ENCODE results near the gene PRH2.

The PRH2 gene

DNA sequence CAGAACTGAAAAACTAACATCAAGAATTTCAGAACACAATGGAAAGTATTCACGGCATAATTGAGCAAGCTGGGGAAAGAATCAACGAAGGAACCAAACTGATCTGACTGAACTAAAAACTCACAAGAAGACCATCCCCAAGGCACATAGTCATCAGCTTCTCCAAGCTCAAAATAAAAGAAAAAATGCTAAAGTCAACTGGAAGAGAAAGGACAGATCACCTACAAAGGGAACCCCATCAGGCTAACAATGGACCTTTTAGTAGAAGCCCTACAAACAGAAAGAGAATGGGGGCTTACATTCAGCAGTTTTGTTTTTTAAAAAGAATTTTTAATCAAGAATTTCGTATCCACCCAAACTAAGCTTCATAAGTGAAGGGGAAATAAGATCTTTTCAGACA, 45.9 kb downstream of the PRH2 start:
- H3K4me3 ChIP-seq (ENCODE audit: insufficient read length, low read depth): no peak overlapping the region
- H3K27me3 ChIP-seq (ENCODE audit: insufficient read depth, insufficient read length): no peaks in the 10 kb centered on the region
- TF ChIP-seq ZNF274 (IDR thresholded peaks at IDR 0.05; ENCODE audit: low read depth, low read length): no peak
- no peak for TF ChIP-seq SUZ12 (IDR thresholded peaks at IDR 0.05; ENCODE audit: extremely low read depth, insufficient read depth, insufficient read length)

DNA sequence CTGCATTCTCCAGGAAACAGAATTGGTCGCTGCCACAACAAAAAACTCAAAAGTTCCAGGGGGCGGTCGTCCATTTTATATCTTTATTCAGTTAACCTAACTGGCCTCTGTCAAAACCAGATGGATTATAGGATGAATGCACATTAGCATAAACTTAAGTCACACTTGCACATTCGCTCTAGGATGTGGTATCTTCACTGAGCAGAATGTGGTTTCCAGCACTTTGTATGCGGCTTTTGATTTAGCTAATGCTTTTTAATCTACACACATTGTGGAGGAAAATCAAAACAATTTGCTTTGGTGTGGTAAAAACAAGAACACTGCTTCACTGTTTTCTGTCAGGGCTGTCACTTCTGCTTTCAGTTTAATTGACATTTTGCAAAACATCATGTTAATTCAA, 53.2 kb downstream of the PRH2 start:
- TF ChIP-seq ZNF274 (IDR thresholded peaks at IDR 0.05; ENCODE audit: low read depth, low read length) (no peak), SUZ12 (IDR thresholded peaks at IDR 0.05; ENCODE audit: extremely low read depth, insufficient read depth, insufficient read length) (no peak), YY1 (IDR thresholded peaks at IDR 0.05; ENCODE audit: insufficient read depth, insufficient read length) (no peak)
- Histone ChIP-seq H3K27me3 (ENCODE audit: insufficient read depth, insufficient read length) (no peaks in the 10 kb centered on the region), H3K4me1 (ENCODE audit: insufficient read depth, insufficient read length) (no peaks in the 10 kb centered on the region), H3K9ac (ENCODE audit: insufficient read length, low read depth) (no peak overlapping the region), H3K9me3 (ENCODE audit: insufficient read depth, low read length) (0 out of 2 replicates have a peak, but pooled peaks cover 4% of the 10 kb centered on the region), H3K4me3 (ENCODE audit: insufficient read length, low read depth) (no peak overlapping the region), H3K36me3 (ENCODE audit: insufficient read depth, insufficient read length, low read length) (no peaks in the 10 kb centered on the region)
- no peak for DNase-seq (ENCODE audit: low read depth, low spot score)

More for the DNA sequence above, 45.9 kb downstream of the PRH2 start:
- no peaks in the 10 kb centered on the region for H3K36me3 ChIP-seq (ENCODE audit: insufficient read depth, insufficient read length, low read length)
- DNase-seq (ENCODE audit: low read depth, low spot score): peak; percentile 51
- 0 out of 2 replicates have a peak, but pooled peaks cover 4% of the 10 kb centered on the region for H3K9me3 ChIP-seq (ENCODE audit: insufficient read depth, low read length)
- no peaks in the 10 kb centered on the region for H3K4me1 ChIP-seq (ENCODE audit: insufficient read depth, insufficient read length)
- H3K9ac ChIP-seq (ENCODE audit: insufficient read length, low read depth): no peak overlapping the region
